HepG2 (cell line): Measurements from ENCODE around the gene ACOT8. TPM values are rescaled to one million over a fixed set of nuclear protein-coding genes. Genes with fewer than 3 reads are reported as not detected.

Source experiments
- ARID5B ChIP-seq: IDR thresholded peaks from 2 replicates; pipeline ENCODE4 v1.4.0; 2020; ENCODE audit warnings: mild to moderate bottlenecking, missing genetic modification reagents
- IKZF1 ChIP-seq: fragments of 450-650 bp; IDR thresholded peaks from 2 replicates; pipeline ENCODE4 v1.7.1; 2016
- KDM1A ChIP-seq: IDR thresholded peaks from 2 replicates; pipeline ENCODE4 v1.6.1; 2016; ENCODE audit warnings: missing compliant biosample characterization
- PAXIP1 ChIP-seq: sonication (generic); formaldehyde crosslinking; conservative IDR thresholded peaks from 2 replicates; pipeline ENCODE4 v1.4.0; 2020; ENCODE audit warnings: mild to moderate bottlenecking, missing genetic modification reagents, moderate library complexity
- PRDM10 ChIP-seq: sonication (generic); formaldehyde crosslinking; IDR thresholded peaks from 2 replicates; pipeline ENCODE4 v1.4.0; 2020; ENCODE audit warnings: low read depth, missing genetic modification reagents
- SRF ChIP-seq: IDR thresholded peaks from 2 replicates; pipeline ENCODE4 v1.6.1; 2011; ENCODE audit warnings: mild to moderate bottlenecking, low read depth, low read length, moderate library complexity
- TSC22D2 ChIP-seq: sonication (generic); formaldehyde crosslinking; IDR thresholded peaks from 2 replicates; pipeline ENCODE4 v1.5.1; 2020; ENCODE audit warnings: missing genetic modification reagents, mild to moderate bottlenecking, borderline replicate concordance
- ZNF142 ChIP-seq: sonication (generic); formaldehyde crosslinking; IDR thresholded peaks from 2 replicates; pipeline ENCODE4 v1.4.0; 2020; ENCODE audit warnings: missing genetic modification reagents
- ZNF543 ChIP-seq: sonication (generic); formaldehyde crosslinking; IDR thresholded peaks from 2 replicates; pipeline ENCODE4 v1.4.0; 2020; ENCODE audit warnings: mild to moderate bottlenecking, missing genetic modification reagents
- polyA plus RNA-seq, 8 experiments: library from polyadenylated mRNA; depleted of rRNA in 3 of 8; stranded (reverse) in 7 of 8; unstranded in 1 of 8; fragments of >200 nt; fragmentation: Illumina TruSeq in 4 of 8; extraction: Trizol in 4 of 8; gene quantifications; 2 replicates each; pipeline versions ENCODE4 v1.2.1 to v1.2.3, GENCODE V29; 2011 to 2016; ENCODE audit warnings: low read depth in 4 of 8, missing spikeins in 1 of 8, mixed read lengths in 1 of 8; ENCODE audit not compliant: insufficient read depth in 1 of 8
- total RNA-seq, 5 experiments: library from RNA; depleted of rRNA; stranded (reverse); fragments of >200 nt; fragmentation: Illumina TruSeq; extraction: Trizol; gene quantifications; 2 replicates each; pipeline ENCODE4 v1.2.3, GENCODE V29; 2016; ENCODE audit warnings: low read depth in 1 of 5

ACOT8 gene
- total and polyA plus RNA-seq, 2 of the 13 experiments (the other 11 are each of a cell fraction or from before 2014, with no cell fraction given) = 31.4 to 45.5 TPM

- no peak for TF ChIP-seq ZNF142
- no peak for TF ChIP-seq SRF
- no peak for TF ChIP-seq TSC22D2 (CRISPR knock-in tag)
- TF ChIP-seq ARID5B (CRISPR knock-in tag) = no peak
- no peak; the same call in 1 of the 2 replicates for TF ChIP-seq ZNF543 (CRISPR knock-in tag)
- TF ChIP-seq IKZF1 = no peak
- TF ChIP-seq PRDM10 (CRISPR knock-in tag) = 0 out of 2 replicates have a peak, but pooled peaks have one; percentile 12
- no peak for TF ChIP-seq KDM1A (CRISPR knock-in tag)
- no peak for TF ChIP-seq PAXIP1
Measured at GRCh38 chr20:45904583-45905504, 47.7 kb upstream of the ACOT8 start (continued).
